T-helper 1 cell (primary cell): ENCODE data around the gene UPK2.

ENCODE experiments used
- DNase-seq, 5 donors: peaks; one replicate each; pipeline ENCODE4 v3.0.0-alpha.2; 2012 to 2020
- total RNA-seq, 4 donors: gene quantifications; one replicate each; lab custom pipeline; 2026; lab: John Stamatoyannopoulos, UW

UPK2 gene
- total RNA-seq = 0.54 to 2.4 (median 1.4) reads per million in 4 donors

DNA sequence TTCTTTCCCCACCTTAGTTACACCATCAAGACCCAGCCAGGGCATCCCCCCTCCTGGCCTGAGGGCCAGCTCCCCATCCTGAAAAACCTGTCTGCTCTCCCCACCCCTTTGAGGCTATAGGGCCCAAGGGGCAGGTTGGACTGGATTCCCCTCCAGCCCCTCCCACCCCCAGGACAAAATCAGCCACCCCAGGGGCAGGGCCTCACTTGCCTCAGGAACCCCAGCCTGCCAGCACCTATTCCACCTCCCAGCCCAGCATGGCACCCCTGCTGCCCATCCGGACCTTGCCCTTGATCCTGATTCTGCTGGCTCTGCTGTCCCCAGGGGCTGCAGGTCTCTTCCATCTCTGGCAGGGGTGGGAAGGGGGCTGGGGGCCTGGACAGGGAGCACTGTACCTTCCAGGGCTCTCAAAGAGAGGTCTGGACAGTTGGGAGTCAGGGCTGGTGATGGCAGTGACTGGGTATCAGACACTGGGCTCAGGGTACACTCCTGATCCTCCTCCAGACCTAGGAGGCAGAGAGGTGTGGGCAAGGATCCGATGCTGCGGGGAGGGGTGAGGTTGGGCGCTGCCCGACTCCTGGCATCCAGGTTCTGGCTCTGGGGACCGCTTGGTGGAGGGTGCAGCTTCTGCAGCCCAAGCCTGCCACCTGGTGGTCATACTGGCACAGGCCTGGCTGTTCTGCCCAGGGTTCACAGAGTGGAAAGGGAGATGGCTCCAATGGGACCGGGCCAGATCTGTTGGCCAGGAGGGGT is at the start of gene UPK2:
Gene UPK2 (plus strand): TSS at position 205 of the 753 bp plus-strand sequence. CDS start 53 bp downstream, at position 258.
- peak; percentile 75 to 89 (median 82) for DNase-seq

- DNase-seq = peak; percentile 58 to 83 (median 76)
These were observed 48.8 kb upstream of the UPK2 start for GRCh38 chr11:118907051-118908042.

GRCh38 chr11:118908264-118908663 is 47.8 kb upstream of the UPK2 start:
- DNase-seq = no peak

DNA sequence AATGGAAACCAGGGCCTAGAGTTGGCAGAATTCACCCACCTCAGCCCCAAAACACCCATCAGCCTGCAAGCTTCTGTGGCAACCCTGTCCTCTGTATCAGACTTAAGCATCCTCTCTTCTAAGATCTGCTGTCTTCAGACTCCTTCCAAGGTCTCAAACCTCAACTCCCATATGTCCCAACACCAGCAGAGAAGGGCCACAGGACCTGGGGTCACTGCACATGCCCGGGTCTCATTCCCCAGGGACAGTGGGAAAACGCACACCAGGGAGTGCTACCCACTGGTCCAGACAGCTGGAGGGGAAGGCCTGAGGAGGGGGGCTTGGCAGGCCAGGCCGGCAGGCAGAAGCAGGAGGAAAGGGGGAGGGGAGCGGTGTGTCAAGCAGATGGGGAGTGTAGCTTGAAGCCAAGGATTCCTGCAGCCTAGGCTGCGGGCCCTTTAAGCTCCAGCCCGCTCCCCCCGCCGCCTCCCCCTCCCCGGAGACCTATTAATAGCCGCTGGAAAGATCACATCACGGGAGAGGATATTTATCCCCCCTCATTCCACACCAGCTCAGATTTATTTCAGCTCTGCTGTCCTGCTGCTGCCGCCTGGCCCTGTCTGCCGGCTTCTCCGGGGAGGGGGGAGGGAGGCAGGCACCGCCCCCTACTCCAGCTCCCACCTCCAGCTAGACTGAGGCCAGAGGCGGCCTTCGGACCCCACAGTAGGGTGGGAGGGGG is 47.0 kb upstream of the UPK2 start:
- DNase-seq = no peak

DNA sequence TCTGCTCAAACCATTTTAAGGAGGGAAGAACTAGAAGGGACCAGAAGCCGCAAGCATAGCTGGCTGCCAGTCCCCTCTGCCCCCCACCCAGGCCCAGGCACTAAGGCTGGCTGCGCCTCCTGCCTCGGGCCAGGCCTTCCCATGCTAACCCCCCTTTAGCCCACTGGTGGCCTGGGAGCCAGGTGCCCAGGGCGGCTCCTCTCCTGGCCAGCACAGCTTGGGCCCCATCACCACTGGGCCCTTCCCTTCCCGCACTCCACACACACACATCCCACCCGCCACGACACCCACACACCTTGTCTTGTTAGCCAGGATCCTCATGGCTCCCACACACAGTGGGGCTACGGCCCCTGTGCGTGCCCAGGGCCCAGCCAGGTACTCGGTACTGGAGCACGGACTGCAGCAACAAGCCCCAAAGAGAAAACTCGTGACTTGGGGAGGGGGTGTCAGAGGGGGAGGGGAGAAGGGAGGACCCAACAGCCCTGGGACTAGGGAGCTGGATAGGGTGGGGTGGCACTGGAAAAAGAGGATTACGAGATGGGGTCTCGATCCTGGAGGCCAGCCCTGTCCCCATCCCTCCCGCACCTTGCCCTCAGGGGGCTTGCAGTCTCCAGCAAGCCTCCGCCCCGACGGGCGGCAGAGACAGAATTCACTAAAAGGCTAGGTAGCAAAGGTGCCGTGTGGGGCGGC is 46.3 kb upstream of the UPK2 start:
- no peak for DNase-seq

GRCh38 chr11:118910309-118911112 is 45.6 kb upstream of the UPK2 start:
- DNase-seq = peak in 3 of 5 donors; percentile 47 to 65 (median 58)

GRCh38 chr11:118911113-118911879 is 44.8 kb upstream of the UPK2 start:
- DNase-seq = no peak

DNA sequence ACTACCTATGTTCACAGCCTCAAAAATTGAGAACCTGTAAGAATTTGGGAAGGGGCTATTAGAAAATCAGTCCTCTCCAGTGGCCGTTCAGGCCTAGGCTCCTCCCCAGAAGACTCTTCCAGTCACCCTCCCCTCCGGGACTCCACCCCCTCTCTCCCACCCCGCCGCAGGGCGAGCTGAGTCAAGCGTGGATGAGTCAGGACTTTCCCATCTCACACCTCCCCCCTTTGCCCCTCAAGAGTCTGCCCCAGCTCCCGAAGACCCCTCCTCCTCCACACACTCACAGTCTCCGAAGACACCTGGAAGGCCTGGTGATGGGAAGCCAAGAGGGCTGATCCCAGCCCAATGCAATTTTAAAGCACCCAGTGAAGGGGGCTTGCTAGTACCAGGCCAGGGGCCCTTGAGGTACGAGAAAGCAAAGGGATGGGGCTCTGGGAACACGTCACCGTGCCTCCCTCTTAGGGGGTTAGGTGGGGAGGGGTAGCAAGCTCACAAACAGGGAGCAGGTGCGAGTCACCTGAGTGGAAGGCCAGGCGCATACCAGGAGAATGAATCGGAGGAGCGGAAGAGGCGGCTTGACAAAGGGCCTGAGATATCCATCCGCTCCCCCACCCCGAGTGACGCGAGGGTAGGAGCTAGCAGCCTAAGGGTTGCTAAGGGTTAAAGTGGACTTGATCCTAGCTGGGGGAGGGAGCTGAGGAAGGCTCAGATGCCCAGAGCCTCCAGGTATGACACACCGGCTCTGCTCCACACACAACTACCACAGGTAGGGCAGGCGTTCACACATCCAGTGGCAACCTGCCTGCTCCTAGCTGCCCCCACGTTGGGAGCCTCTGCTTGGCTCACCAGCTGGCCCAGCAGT is 44.0 kb upstream of the UPK2 start:
- DNase-seq = peak in 4 of 5 donors; percentile 51 to 63 (median 56)

GRCh38 chr11:118912742-118913410 is 43.2 kb upstream of the UPK2 start:
- no peak for DNase-seq

DNA sequence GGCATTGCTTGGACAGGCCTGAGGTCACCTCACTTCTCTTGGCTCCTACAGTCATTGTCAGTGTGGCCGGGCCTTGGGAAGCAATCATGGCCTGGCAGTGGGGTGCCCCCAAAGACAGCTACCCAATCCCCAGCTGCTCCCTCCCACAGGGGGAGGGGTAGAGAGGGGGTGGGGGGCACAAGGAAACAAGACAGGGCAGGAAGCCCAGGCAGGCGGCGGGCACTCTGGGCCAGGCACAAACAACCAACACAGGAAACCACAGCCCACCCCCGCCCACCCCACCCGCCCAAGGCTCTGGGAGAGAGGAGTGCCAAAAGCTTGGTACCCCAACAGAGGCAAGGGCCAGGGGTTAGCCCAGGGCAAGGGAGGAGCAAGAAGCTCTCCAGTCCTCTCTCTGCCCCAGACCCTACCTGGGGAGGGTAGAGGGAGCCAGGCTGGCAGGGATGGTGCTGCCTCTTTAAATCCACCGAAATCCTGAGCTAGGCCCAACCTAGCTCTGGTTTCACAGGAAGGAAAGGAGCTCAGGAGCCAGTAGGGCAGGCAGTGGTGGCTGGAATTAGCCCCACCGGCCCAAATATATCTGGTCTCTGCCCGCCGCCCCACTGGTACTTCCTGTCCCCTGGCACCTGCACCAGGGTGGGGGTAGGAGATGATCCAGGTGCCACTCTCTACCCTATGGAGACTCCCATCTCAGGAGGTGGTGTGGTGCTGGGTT is 42.5 kb upstream of the UPK2 start:
- peak in 2 of 5 donors; percentile 38 to 43 for DNase-seq

GRCh38 chr11:118914178-118914918 is 41.8 kb upstream of the UPK2 start:
- DNase-seq = peak; percentile 62 to 83 (median 70)

GRCh38 chr11:118914987-118915386 is 41.1 kb upstream of the UPK2 start:
- no peak for DNase-seq

DNA sequence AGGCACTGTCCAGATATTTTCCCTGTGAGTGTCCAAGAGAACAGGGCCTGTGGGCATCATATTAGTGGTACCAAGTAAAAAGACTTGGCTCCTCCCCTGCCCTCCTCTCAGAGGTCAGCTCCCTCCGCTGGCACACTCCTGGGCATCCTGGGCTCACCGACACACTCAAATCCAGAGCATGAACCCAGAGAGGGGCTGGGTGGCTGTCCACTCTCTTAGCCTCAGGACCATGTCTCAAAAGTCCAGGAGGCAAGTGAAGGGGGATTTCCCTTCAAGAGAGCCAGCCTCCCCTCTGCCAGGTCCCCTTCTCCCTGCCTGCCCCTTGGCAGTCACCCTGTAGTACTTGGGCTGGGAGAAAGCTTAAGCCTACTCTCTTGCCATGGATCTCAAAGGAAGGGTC is 40.7 kb upstream of the UPK2 start:
- DNase-seq = no peak

DNA sequence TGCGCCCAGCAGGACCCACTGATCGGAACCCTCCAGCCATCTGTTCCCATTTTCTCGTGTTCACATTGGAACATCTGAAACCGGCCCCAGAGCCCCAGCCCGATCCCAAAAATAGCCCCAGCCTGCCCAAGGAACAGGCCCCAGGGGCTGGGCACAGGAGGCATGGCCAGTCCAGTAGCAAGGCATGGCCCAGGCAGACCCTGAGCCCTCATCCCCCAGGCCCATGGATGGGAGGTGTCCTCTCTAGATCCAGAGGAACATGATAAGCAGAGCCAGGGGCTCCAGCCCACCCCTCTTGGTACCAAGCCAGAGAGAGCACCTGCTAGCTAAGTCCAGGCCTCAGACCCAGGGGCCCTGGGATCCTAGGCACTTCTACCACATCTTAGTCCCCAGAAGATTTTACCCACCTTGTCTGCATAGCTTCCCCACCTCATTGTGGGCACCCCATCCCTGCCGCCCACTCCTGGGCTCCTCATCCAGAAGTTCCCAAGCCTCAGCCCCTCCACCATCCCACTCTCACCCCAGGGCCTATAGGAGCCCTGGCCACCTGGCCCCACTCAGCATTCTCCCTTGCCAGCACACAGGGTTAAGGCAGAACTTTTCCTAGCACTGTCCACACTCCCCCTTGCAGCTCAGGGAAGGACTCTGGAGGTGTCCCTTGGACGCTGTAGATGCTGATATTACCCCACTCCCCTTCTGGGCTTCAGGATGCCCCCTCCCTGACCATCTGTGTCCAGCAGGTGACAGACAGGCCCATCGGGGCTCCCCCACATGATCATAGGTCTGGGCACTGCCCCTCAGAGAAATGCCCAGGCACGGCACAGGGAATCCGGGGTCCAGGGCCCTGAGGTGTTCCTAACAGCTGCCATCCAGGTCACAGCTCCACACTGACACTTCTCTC is 39.9 kb upstream of the UPK2 start:
- no peak for DNase-seq

- no peak for DNase-seq
These were observed 39.2 kb upstream of the UPK2 start for GRCh38 chr11:118916842-118917388.
